K562 (cell line): ENCODE data around the gene THEM5. TPM values are rescaled to one million over a fixed set of nuclear protein-coding genes. Genes with fewer than 3 reads are reported as not detected.
A peak's percentile ranks its signal among the peaks of the same experiment; 100 is the strongest.

ENCODE experiments used
- ATAC-seq: fragments of 200-7000 bp; cut with Tn5 transposase; 3 replicates; pipeline ENCODE4 v1.9.1; 2020; ENCODE audit warnings: moderate library complexity
- BruUV-seq: library from RNA; stranded (reverse); fragments of 400-500 nt; replicated peaks from 2 replicates; lab custom pipeline; 2021; lab: Mats Ljungman, UMichigan
- CTCF ChIA-PET: fragments of 300-600 bp; formaldehyde crosslinking; extraction: SDS; loops from one replicate; lab custom pipeline; 2021; ENCODE audit warnings: low intra/inter-chr PET ratio; lab: Yijun Ruan, JAX
- POLR2A ChIA-PET: fragments of 300-600, 350-650 bp; sonication (Branson Sonifier 250); formaldehyde crosslinking; extraction: SDS; loops from one replicate; lab custom pipeline; 2021; ENCODE audit warnings: antibody characterized with exemption, inconsistent platforms; lab: Yijun Ruan, JAX
- DNase-seq, 4 experiments: peaks; one replicate each; pipeline versions ENCODE4 v3.0.0 to v3.0.0-alpha.2; 2011 to 2018; ENCODE audit warnings: low spot score in 3 of 4, mixed read lengths in 3 of 4; ENCODE audit errors: extremely low read depth in 1 of 4
- FAIRE-seq: peaks from 2 replicates; lab custom pipeline; 2011; peaks lifted over from hg19 to GRCh38; lab: Jason Lieb, UNC
- H2AFZ ChIP-seq: 2 replicates; pipeline ENCODE4 v1.6.0; 2011; ENCODE audit warnings: low read depth, low read length, control low read depth, inconsistent platforms
- H3K27ac ChIP-seq: fragments of 200-600 bp; 3 replicates; pipeline ENCODE4 v1.8.0; 2011; ENCODE audit warnings: low read depth, mild to moderate bottlenecking, control low read depth, inconsistent platforms, low read length, moderate library complexity, mixed read lengths; ENCODE audit errors: extremely low read depth
- H3K27me3 ChIP-seq, 2 experiments: fragments of 300-600 bp in 1 of 2; 2 replicates in 1 of 2; 3 replicates in 1 of 2; pipeline versions ENCODE4 v1.6.0 to v1.8.0; 2011; ENCODE audit warnings: inconsistent platforms in 2 of 2, low read length in 2 of 2, mild to moderate bottlenecking in 1 of 2, mixed read lengths in 1 of 2, moderate library complexity in 1 of 2; ENCODE audit not compliant: control insufficient read depth in 2 of 2, insufficient read depth in 2 of 2
- H3K36me3 ChIP-seq: fragments of 300-600 bp; 3 replicates; pipeline ENCODE4 v1.8.0; 2011; ENCODE audit warnings: mild to moderate bottlenecking, low read length, inconsistent platforms; ENCODE audit not compliant: control insufficient read depth, insufficient read depth
- H3K4me1 ChIP-seq, 2 experiments: fragments of 200-600 bp in 1 of 2; replicated peaks in 1 of 2; 2 replicates in 1 of 2; 3 replicates in 1 of 2; pipeline versions ENCODE4 v1.5.1 to v1.8.0; 2011; ENCODE audit warnings: inconsistent platforms in 2 of 2, low read length in 2 of 2, mild to moderate bottlenecking in 1 of 2, mixed read lengths in 1 of 2, moderate library complexity in 1 of 2; ENCODE audit not compliant: control insufficient read depth in 2 of 2, insufficient read depth in 2 of 2
- H3K4me2 ChIP-seq: 2 replicates; pipeline ENCODE4 v1.6.1; 2011; ENCODE audit warnings: low read length, control low read depth, inconsistent platforms, mixed read lengths; ENCODE audit not compliant: insufficient read depth
- H3K4me3 ChIP-seq: fragments of 200-600 bp; sonication (generic), shearing (Covaris generic); 2 replicates; pipeline ENCODE4 v1.5.1; 2016; ENCODE audit warnings: control low read depth, inconsistent platforms
- H3K79me2 ChIP-seq: fragments of 200-600 bp; 3 replicates; pipeline ENCODE4 v1.8.0; 2011; ENCODE audit warnings: low read length, inconsistent platforms; ENCODE audit not compliant: control insufficient read depth, insufficient read depth
- H3K9ac ChIP-seq, 2 experiments: 2 replicates each; pipeline versions ENCODE4 v1.6.0 to v1.6.1; 2011; ENCODE audit warnings: low read depth in 2 of 2, low read length in 2 of 2, control low read depth in 1 of 2, inconsistent platforms in 1 of 2, mild to moderate bottlenecking in 1 of 2, mixed read lengths in 1 of 2; ENCODE audit not compliant: insufficient read depth in 1 of 2
- H3K9me1 ChIP-seq: one replicate; pipeline ENCODE4 v1.6.0; 2011; ENCODE audit warnings: inconsistent platforms, mild to moderate bottlenecking, low read length, moderate library complexity; ENCODE audit not compliant: control insufficient read depth, insufficient read depth
- H3K9me3 ChIP-seq: replicated peaks from 2 replicates; pipeline ENCODE4 v1.5.1; 2011; ENCODE audit warnings: low read depth, low read length, inconsistent platforms; ENCODE audit not compliant: control insufficient read depth, insufficient read depth
- H4K20me1 ChIP-seq: replicated peaks from 2 replicates; pipeline ENCODE4 v1.6.1; 2011; ENCODE audit warnings: low read length, inconsistent platforms, mixed read lengths; ENCODE audit not compliant: control insufficient read depth, insufficient read depth
- ATF3 ChIP-seq, 2 experiments: fragments of 450-650 bp in 1 of 2; sonication (generic) in 1 of 2; formaldehyde crosslinking in 1 of 2; IDR thresholded peaks in 1 of 2; conservative IDR thresholded peaks in 1 of 2; 2 replicates each; pipeline versions ENCODE4 v1.6.1 to v1.8.1; 2016 to 2023; ENCODE audit warnings: mild to moderate bottlenecking in 2 of 2, moderate library complexity in 2 of 2, inconsistent platforms in 1 of 2, missing genetic modification reagents in 1 of 2
- CAMTA2 ChIP-seq: fragments of 250-450 bp; sonication (Bioruptor Pico); conservative IDR thresholded peaks from 2 replicates; pipeline ENCODE4 v1.5.1; 2022
- CBFA2T3 ChIP-seq: fragments of 450-650 bp; IDR thresholded peaks from 2 replicates; pipeline ENCODE4 v1.6.1; 2017
- NR2F6 ChIP-seq: fragments of 450-650 bp; formaldehyde crosslinking; IDR thresholded peaks from 2 replicates; pipeline ENCODE4 v1.4.0; 2020; ENCODE audit warnings: mild to moderate bottlenecking
- SMAD1 ChIP-seq: fragments of 150-350 bp; IDR thresholded peaks from 2 replicates; pipeline ENCODE4 v1.6.1; 2014; ENCODE audit warnings: low read length, low read depth; ENCODE audit not compliant: partially characterized antibody
- TAL1 ChIP-seq: fragments of 450-650 bp; IDR thresholded peaks from 2 replicates; pipeline ENCODE4 v1.6.1; 2016; ENCODE audit warnings: mild to moderate bottlenecking
- ZNF23 ChIP-seq: fragments of 250-450 bp; sonication (Bioruptor Pico); IDR thresholded peaks from 2 replicates; pipeline ENCODE4 v1.4.0; 2020; ENCODE audit warnings: mild to moderate bottlenecking
- WGBS: fragments of 100-300 bp; shearing (Covaris generic); methylation state at CpG from one replicate; pipeline ENCODE4 v1.1.6; 2016; ENCODE audit warnings: low coverage, mixed read lengths; ENCODE audit not compliant: insufficient coverage; ENCODE audit errors: missing lambda C conversion rate; 5-methylcytosine and 5-hydroxymethylcytosine counted together
- in situ Hi-C: fragments of 300-500 bp; cut with MboI; formaldehyde crosslinking; loops from 4 replicates; pipeline ENCODE4 v1.15.0; 2018; ENCODE audit warnings: inconsistent platforms, mixed read lengths
- intact Hi-C: fragments of 100-400 bp; cut with micrococcal nuclease; formaldehyde crosslinking; loops from 2 replicates; pipeline ENCODE4 v1.14.2; 2022
- polyA plus RNA-seq, 8 experiments: library from polyadenylated mRNA; depleted of rRNA in 4 of 8; stranded (reverse) in 5 of 8; unstranded in 3 of 8; fragments of >200 nt; fragmentation: Nextera tagmentation in 2 of 8; fragmentation: Illumina TruSeq in 1 of 8; extraction: Ambion mirVana in 2 of 8; extraction: Trizol in 1 of 8; gene quantifications; 2 replicates each; pipeline versions ENCODE4 v1.2.1 to v1.2.3, GENCODE V29; 2011 to 2014; ENCODE audit warnings: inconsistent platforms in 1 of 8, missing spikeins in 1 of 8
- total RNA-seq, 7 experiments: library from RNA; depleted of rRNA in 6 of 7; stranded (reverse); fragments of >200 nt in 6 of 7; fragmentation: Illumina TruSeq in 2 of 7; extraction: Trizol in 2 of 7; gene quantifications; 2 replicates each; pipeline versions ENCODE4 v1.2.1 to v1.2.3, GENCODE V29; 2011 to 2021; ENCODE audit warnings: low replicate concordance in 1 of 7

The THEM5 gene
- total and polyA plus RNA-seq, 9 of the 15 experiments (the other 6 are each of a cell fraction or from before 2014, with no cell fraction given) = not detected

GRCh38 chr1:151811181-151811580 is 42.3 kb downstream of the THEM5 start:
- in situ Hi-C loops = no loop called here
- H3K36me3 ChIP-seq = no peaks in the 10 kb centered on the region
- no peak overlapping the region for H3K27ac ChIP-seq
- H3K9me1 ChIP-seq = no peaks in the 10 kb centered on the region
- FAIRE-seq (no peak), DNase-seq (peak in 1 of 4 experiments; percentile 15), ATAC-seq (no peak)
- intact Hi-C loops = no loop called here
- H3K9ac ChIP-seq = no peak overlapping the region
- peak; percentile 30; the same call in 1 of the 2 replicates for TF ChIP-seq CBFA2T3
- TF ChIP-seq TAL1 = peak; percentile 43; the same call in 1 of the 2 replicates
- no peak for TF ChIP-seq SMAD1
- no peak for TF ChIP-seq NR2F6 (CRISPR knock-in tag)
- no peak for TF ChIP-seq ZNF23 (CRISPR knock-in tag)
- no peak for TF ChIP-seq CAMTA2 (CRISPR knock-in tag)
- peak; percentile 23; the same call in 1 of the 2 replicates for TF ChIP-seq ATF3 (IDR thresholded peaks at IDR 0.05)
- TF ChIP-seq ATF3 (CRISPR knock-in tag; conservative IDR thresholded peaks at IDR 0.05) = no peak
- H4K20me1 ChIP-seq = peaks cover 3% of the 10 kb centered on the region; the same call in 1 of the 2 replicates
- no peaks in the 10 kb centered on the region for H3K79me2 ChIP-seq
- H3K4me1 ChIP-seq = no peaks in the 10 kb centered on the region
- no peak overlapping the region for H3K4me3 ChIP-seq
- ChIA-PET POLR2A (interaction anchor here (0.6 to 1.6 kb wide), 5 partner anchors 12 to 191 kb away, joined by 3 to 7 read pairs (median 3); no protein-coding TSS in a partner anchor), CTCF (no interaction called here)
- no peak overlapping the region for H3K4me2 ChIP-seq
- H3K9me3 ChIP-seq = no peaks in the 10 kb centered on the region
- BruUV-seq = no TSS peak
- WGBS = 8% methylated on average over 9 of the region's 9 CpGs
- no peak overlapping the region for H2AFZ ChIP-seq
- peaks cover 58 to 76% of the 10 kb centered on the region in 2 experiments for H3K27me3 ChIP-seq
